Measurements from ENCODE around the gene CDH11.

The CDH11 gene

GRCh38 chr16:64925166-64925565 is 196.7 kb downstream of the CDH11 start:
- in situ Hi-C loops (cut with MboI; ENCODE audit: low sequenced_read_pairs): no loop called here

GRCh38 chr16:64924086-64924485 is 197.8 kb downstream of the CDH11 start:
- in situ Hi-C loops (cut with MboI; ENCODE audit: low sequenced_read_pairs): no loop called here

- in situ Hi-C loops (cut with MboI; ENCODE audit: low sequenced_read_pairs): no loop called here
Measured at GRCh38 chr16:64919929-64920607, 201.8 kb downstream of the CDH11 start.

- in situ Hi-C loops (cut with MboI; ENCODE audit: low sequenced_read_pairs): no loop called here
Measured at GRCh38 chr16:64919141-64919540, 202.7 kb downstream of the CDH11 start.

- in situ Hi-C loops (cut with MboI; ENCODE audit: low sequenced_read_pairs): no loop called here
Measured at GRCh38 chr16:64916051-64916450, 205.8 kb downstream of the CDH11 start.

- in situ Hi-C loops (cut with MboI; ENCODE audit: low sequenced_read_pairs): no loop called here
Measured at GRCh38 chr16:64910356-64910755, 211.5 kb downstream of the CDH11 start.

GRCh38 chr16:64907844-64908243 is 214.0 kb downstream of the CDH11 start:
- in situ Hi-C loops (cut with MboI; ENCODE audit: low sequenced_read_pairs): no loop called here

- in situ Hi-C loops (cut with MboI; ENCODE audit: low sequenced_read_pairs): no loop called here
Measured at GRCh38 chr16:64903770-64904169, 218.1 kb downstream of the CDH11 start.

- in situ Hi-C loops (cut with MboI; ENCODE audit: low sequenced_read_pairs): no loop called here
Measured at GRCh38 chr16:64900517-64900916, 221.3 kb downstream of the CDH11 start.

GRCh38 chr16:64900019-64900418 is 221.8 kb downstream of the CDH11 start:
- in situ Hi-C loops (cut with MboI; ENCODE audit: low sequenced_read_pairs): no loop called here

- in situ Hi-C loops (cut with MboI; ENCODE audit: low sequenced_read_pairs): no loop called here
Measured at GRCh38 chr16:64898159-64898558, 223.7 kb downstream of the CDH11 start.

All from hTERT RPE-1 (cell line).